ENCODE data around the gene EGLN3.

EGLN3 gene

DNA sequence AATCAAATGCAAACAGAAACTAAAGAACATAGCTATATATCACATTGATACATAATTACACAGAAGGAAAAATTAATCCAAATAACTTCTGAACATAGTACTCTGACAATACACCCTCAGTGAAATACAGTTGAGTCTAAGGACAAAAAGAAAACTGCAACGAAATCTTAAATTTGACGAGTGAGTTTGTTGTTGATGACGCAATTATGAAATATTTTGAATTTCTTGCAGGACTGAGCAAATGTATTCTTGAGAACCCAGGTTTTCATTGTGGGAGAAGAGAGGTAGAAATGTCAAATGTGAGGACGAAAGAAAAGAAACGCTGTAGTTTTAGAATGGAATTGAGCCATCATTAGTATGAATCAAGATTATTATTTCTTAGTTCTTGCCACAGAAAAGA, 46.3 kb downstream of the EGLN3 start:
- TF ChIP-seq, protein P1, sequence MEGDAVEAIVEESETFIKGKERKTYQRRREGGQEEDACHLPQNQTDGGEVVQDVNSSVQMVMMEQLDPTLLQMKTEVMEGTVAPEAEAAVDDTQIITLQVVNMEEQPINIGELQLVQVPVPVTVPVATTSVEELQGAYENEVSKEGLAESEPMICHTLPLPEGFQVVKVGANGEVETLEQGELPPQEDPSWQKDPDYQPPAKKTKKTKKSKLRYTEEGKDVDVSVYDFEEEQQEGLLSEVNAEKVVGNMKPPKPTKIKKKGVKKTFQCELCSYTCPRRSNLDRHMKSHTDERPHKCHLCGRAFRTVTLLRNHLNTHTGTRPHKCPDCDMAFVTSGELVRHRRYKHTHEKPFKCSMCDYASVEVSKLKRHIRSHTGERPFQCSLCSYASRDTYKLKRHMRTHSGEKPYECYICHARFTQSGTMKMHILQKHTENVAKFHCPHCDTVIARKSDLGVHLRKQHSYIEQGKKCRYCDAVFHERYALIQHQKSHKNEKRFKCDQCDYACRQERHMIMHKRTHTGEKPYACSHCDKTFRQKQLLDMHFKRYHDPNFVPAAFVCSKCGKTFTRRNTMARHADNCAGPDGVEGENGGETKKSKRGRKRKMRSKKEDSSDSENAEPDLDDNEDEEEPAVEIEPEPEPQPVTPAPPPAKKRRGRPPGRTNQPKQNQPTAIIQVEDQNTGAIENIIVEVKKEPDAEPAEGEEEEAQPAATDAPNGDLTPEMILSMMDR (IDR thresholded peaks at IDR 0.05; ENCODE audit: borderline replicate concordance, insufficient read depth, low read depth, low read length): no peak
- H3K4me3 ChIP-seq (ENCODE audit: low read depth, low read length): no peak overlapping the region

DNA sequence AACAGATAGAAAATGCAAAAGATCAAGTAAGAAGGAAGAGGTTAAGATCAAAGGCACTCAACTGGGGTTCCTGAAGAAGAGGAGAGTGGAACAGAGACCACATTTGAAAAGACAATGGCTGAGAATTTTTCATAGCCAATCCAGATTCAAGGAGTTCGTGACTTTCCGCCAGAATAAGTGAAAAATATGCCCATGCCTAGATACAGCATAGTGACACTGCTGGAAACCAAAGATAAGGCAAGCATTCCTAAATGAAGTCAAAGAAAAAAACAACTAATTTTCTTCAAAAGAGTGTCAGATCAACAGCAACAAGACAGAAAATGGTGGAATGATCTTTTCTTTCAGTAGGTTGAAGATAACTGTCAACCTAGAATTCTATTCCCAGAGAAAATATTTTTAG, 47.5 kb downstream of the EGLN3 start:
- TF ChIP-seq, protein P1 (IDR thresholded peaks at IDR 0.05; ENCODE audit: borderline replicate concordance, insufficient read depth, low read depth, low read length): no peak
- H3K4me3 ChIP-seq (ENCODE audit: low read depth, low read length): no peak overlapping the region

DNA sequence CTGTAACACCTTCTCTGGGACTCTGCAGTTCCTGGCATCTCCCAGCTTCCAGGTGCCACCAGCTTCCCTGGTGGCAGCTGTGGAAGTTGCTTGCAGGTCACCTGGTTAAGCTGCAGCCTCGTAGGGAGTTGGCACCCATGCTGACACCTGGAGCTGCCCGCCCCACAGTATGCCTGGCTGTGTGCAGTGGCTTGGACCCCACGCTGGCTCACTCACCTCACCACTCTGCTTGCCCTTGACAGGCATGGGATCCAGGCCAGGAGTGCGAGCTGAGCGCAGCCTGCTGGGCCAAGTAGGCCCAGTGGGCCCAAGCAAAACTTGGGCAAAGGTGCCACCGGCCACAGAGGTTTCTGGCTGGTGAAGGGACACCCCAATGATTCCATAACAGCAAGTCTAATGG, 48.5 kb downstream of the EGLN3 start:
- H3K4me3 ChIP-seq (ENCODE audit: low read depth, low read length): no peak overlapping the region
- TF ChIP-seq, protein P1 (IDR thresholded peaks at IDR 0.05; ENCODE audit: borderline replicate concordance, insufficient read depth, low read depth, low read length): no peak

DNA sequence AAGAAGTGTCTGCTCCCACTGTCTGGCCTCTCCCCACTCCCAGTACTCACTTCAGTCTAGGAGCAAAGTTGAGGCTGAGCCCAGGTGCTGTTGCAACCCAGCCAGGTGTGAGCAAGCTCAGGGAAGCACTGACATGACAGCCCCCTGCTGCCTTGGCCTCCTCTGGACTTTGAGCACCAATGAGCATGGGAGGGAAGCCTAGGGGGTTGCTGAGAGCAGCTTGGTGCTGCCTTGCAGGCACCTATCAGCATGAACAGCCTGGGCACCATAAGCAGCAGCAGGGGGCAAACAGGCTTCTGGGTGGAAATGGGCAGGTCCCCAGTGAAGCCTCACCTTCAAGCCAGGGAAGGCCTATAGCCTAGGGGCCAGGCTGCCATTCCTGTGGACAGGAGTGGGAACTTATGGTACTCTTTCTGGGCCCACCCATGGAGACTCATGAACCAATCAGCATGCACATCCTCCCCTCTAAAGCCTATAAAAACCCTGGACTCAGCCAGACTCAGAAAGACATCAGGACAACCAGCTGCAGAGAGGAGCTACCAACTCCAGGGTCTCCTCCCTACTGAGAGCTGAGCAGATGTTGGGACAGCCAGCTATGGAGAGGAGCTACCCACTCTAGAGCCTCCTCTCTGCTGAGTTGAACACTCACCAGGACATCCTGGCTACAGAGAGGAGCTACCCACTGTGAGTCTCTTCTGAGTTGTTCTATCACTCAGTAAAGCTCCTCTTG, 49.3 kb downstream of the EGLN3 start:
- H3K4me3 ChIP-seq (ENCODE audit: low read depth, low read length): no peak overlapping the region
- TF ChIP-seq, protein P1 (IDR thresholded peaks at IDR 0.05; ENCODE audit: borderline replicate concordance, insufficient read depth, low read depth, low read length): no peak

DNA sequence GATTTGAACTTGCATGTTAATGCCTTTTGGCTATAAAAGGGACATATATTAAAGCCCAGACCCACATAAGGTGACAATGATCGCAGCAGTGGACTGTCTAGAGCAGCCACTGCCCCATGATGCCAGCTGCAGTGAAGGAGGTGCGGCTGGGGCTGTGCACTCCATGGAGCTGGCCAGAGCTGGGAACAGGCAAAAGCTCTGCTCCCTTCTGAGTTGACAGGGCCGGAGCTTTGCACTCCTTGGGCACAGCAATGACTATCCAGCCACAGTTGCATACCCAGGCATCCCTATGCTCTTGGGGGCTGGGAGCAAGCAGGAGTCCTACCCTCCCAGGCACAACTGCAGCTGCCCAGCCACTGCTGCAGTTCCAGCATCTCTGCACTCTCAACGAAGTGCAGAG, 50.2 kb downstream of the EGLN3 start:
- TF ChIP-seq, protein P1 (IDR thresholded peaks at IDR 0.05; ENCODE audit: borderline replicate concordance, insufficient read depth, low read depth, low read length): no peak
- H3K4me3 ChIP-seq (ENCODE audit: low read depth, low read length): no peak overlapping the region

DNA sequence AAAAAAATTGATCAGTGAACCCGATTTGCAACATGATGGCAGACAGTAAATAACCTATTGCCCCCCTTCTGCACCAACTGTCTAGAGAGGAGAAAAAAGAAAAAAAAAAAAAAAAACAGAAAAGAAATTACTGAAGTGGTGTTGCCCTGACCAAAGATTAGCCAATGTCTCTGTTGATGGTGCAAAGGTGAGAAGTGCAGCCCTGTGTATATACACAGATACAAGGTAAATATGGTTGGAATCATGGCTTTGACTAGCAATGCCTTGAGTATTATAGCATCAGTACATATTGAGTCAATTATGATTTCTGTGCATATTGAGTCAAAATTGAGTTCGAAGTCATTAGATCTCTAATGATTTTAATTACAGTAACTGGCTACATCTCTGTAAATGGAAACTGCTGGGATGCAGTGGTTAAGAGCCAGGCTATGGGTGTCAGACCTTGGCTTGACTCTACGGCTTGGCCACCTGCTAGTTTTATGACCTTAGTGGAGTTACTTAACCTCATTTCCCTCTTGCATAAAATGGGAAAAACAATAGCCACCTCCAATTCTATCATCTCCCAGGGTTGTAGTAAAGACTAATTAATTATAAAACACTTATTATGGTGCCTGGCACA, 51.0 kb downstream of the EGLN3 start:
- no peak overlapping the region for H3K4me3 ChIP-seq (ENCODE audit: low read depth, low read length)
- TF ChIP-seq, protein P1 (IDR thresholded peaks at IDR 0.05; ENCODE audit: borderline replicate concordance, insufficient read depth, low read depth, low read length): no peak

All from GM12875 (cell line).